K562 (cell line): ENCODE measurements around the gene HMGA1. TPM values are rescaled to one million over a fixed set of nuclear protein-coding genes. Genes with fewer than 3 reads are reported as not detected.

Experiments used
- CBFA2T2 ChIP-seq: fragments of 450-650 bp; conservative IDR thresholded peaks from 2 replicates; pipeline ENCODE4 v1.6.1; 2017; ENCODE audit warnings: mild to moderate bottlenecking
- NBN ChIP-seq: fragments of 450-650 bp; IDR thresholded peaks from 2 replicates; pipeline ENCODE4 v1.6.1; 2016; ENCODE audit warnings: low read depth, mild to moderate bottlenecking
- NFE2L1 ChIP-seq: fragments of 450-650 bp; IDR thresholded peaks from 2 replicates; pipeline ENCODE4 v1.6.1; 2016; ENCODE audit warnings: missing genetic modification characterization, low read depth, mild to moderate bottlenecking, missing compliant biosample characterization, moderate library complexity, borderline replicate concordance
- NRF1 ChIP-seq, 2 experiments: fragments of 450-650 bp; IDR thresholded peaks in 1 of 2; conservative IDR thresholded peaks in 1 of 2; 2 replicates each; pipeline ENCODE4 v1.6.1; 2014; ENCODE audit warnings: mild to moderate bottlenecking in 2 of 2
- PHB ChIP-seq: fragments of 250-450 bp; sonication (Bioruptor Pico); IDR thresholded peaks from 2 replicates; pipeline ENCODE4 v1.5.0; 2021
- RBM15 ChIP-seq: fragments of 200-400 bp; formaldehyde crosslinking; IDR thresholded peaks from 2 replicates; pipeline ENCODE4 v1.6.1; 2018; ENCODE audit warnings: mild to moderate bottlenecking, low read length, moderate library complexity; ENCODE audit not compliant: insufficient read depth
- SNIP1 ChIP-seq: fragments of 450-650 bp; IDR thresholded peaks from 2 replicates; pipeline ENCODE4 v1.7.1; 2017; ENCODE audit warnings: low read depth, mild to moderate bottlenecking
- TBP ChIP-seq: optimal IDR thresholded peaks from 2 replicates; pipeline ENCODE3; 2011; ENCODE audit warnings: low read depth, low read length, improper control_type of control experiment
- TEAD1 ChIP-seq, 2 experiments: fragments of 450-650 bp in 1 of 2; sonication (generic) in 1 of 2; formaldehyde crosslinking; IDR thresholded peaks; 2 replicates each; pipeline versions ENCODE4 v1.4.0 to v1.8.0; 2020 to 2022; ENCODE audit warnings: mild to moderate bottlenecking in 2 of 2, missing genetic modification reagents in 1 of 2
- ZZZ3 ChIP-seq: fragments of 450-650 bp; IDR thresholded peaks from 2 replicates; pipeline ENCODE4 v1.6.1; 2016; ENCODE audit warnings: antibody characterized with exemption, mild to moderate bottlenecking, moderate library complexity
- polyA plus RNA-seq, 8 experiments: library from polyadenylated mRNA; depleted of rRNA in 4 of 8; stranded (reverse) in 5 of 8; unstranded in 3 of 8; fragments of >200 nt; fragmentation: Nextera tagmentation in 2 of 8; fragmentation: Illumina TruSeq in 1 of 8; extraction: Ambion mirVana in 2 of 8; extraction: Trizol in 1 of 8; gene quantifications; 2 replicates each; pipeline versions ENCODE4 v1.2.1 to v1.2.3, GENCODE V29; 2011 to 2014; ENCODE audit warnings: inconsistent platforms in 1 of 8, missing spikeins in 1 of 8
- total RNA-seq, 7 experiments: library from RNA; depleted of rRNA in 6 of 7; stranded (reverse); fragments of >200 nt in 6 of 7; fragmentation: Illumina TruSeq in 2 of 7; extraction: Trizol in 2 of 7; gene quantifications; 2 replicates each; pipeline versions ENCODE4 v1.2.1 to v1.2.3, GENCODE V29; 2011 to 2021; ENCODE audit warnings: low replicate concordance in 1 of 7
- TF ChIP-seq, protein P1 (sequence below): fragments of 250-450 bp; sonication (Bioruptor Pico); IDR thresholded peaks from 2 replicates; pipeline ENCODE4 v1.4.0; 2020
- TF ChIP-seq, protein P2 (sequence below), 2 experiments: fragments of 450-650 bp; IDR thresholded peaks; 2 replicates each; pipeline ENCODE4 v1.6.1; 2016; ENCODE audit warnings: mild to moderate bottlenecking in 2 of 2, borderline replicate concordance in 1 of 2, low read depth in 1 of 2, moderate library complexity in 1 of 2

HMGA1 gene
- total and polyA plus RNA-seq, 9 of the 15 experiments (the other 6 are each of a cell fraction or from before 2014, with no cell fraction given): 27.8 to 1,947 (median 594) TPM

DNA sequence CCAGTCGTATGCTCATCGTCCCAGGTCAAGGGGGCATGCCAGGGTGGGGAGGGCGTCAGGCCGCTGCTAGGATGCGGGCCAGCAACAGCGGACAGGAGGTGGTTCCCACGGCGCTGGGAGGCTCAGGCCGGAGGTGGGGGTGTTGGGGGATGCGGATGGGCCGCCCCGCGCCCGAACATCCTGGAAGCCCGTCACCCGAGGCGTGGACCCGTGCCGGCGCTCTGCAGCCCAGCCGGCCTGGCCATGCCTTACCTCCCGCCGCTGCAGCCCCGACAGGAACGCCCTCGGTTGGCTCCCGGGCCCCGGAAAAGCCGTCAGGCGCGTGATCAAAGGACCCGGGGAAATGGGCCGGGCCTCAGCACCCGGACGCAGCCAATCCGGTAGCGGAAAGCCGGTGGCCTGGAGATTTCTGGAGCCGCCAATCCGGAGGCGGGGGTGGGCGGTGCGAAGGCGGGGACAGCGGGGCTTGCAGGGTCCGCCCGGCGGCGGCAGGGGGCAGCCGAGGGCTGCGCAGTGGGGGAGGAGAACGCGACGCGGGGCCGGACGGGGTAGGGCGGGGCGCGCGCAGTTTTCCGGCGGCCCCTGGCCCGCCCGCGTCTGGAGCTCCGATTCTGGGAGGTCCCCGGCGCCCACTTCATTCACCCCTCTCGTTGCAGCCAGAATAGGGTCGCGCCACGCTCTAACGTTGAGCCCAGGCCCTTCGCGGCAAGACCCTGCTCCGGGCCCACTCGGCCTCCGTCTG, 12.2 kb downstream of the HMGA1 start, which contains the start of gene SMIM29 (continued):
- TF ChIP-seq TEAD1 (CRISPR knock-in tag; IDR thresholded peaks at IDR 0.05): peak in 1 of 2 experiments; percentile 2; a peak in 1 of 4 replicates
- peak; percentile 83 to 85 for TF ChIP-seq NRF1 (conservative IDR thresholded peaks at IDR 0.05 in 1 of 2, IDR thresholded peaks at IDR 0.05 in 1 of 2)
- TF ChIP-seq SNIP1: no peak; the same call in 1 of the 2 replicates
- TF ChIP-seq, protein P1, sequence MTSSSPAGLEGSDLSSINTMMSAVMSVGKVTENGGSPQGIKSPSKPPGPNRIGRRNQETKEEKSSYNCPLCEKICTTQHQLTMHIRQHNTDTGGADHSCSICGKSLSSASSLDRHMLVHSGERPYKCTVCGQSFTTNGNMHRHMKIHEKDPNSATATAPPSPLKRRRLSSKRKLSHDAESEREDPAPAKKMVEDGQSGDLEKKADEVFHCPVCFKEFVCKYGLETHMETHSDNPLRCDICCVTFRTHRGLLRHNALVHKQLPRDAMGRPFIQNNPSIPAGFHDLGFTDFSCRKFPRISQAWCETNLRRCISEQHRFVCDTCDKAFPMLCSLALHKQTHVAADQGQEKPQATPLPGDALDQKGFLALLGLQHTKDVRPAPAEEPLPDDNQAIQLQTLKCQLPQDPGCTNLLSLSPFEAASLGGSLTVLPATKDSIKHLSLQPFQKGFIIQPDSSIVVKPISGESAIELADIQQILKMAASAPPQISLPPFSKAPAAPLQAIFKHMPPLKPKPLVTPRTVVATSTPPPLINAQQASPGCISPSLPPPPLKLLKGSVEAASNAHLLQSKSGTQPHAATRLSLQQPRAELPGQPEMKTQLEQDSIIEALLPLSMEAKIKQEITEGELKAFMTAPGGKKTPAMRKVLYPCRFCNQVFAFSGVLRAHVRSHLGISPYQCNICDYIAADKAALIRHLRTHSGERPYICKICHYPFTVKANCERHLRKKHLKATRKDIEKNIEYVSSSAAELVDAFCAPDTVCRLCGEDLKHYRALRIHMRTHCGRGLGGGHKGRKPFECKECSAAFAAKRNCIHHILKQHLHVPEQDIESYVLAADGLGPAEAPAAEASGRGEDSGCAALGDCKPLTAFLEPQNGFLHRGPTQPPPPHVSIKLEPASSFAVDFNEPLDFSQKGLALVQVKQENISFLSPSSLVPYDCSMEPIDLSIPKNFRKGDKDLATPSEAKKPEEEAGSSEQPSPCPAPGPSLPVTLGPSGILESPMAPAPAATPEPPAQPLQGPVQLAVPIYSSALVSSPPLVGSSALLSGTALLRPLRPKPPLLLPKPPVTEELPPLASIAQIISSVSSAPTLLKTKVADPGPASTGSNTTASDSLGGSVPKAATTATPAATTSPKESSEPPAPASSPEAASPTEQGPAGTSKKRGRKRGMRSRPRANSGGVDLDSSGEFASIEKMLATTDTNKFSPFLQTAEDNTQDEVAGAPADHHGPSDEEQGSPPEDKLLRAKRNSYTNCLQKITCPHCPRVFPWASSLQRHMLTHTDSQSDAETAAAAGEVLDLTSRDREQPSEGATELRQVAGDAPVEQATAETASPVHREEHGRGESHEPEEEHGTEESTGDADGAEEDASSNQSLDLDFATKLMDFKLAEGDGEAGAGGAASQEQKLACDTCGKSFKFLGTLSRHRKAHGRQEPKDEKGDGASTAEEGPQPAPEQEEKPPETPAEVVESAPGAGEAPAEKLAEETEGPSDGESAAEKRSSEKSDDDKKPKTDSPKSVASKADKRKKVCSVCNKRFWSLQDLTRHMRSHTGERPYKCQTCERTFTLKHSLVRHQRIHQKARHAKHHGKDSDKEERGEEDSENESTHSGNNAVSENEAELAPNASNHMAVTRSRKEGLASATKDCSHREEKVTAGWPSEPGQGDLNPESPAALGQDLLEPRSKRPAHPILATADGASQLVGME (CRISPR knock-in tag): no peak; the same call in 1 of the 2 replicates
- no peak for TF ChIP-seq RBM15
- TF ChIP-seq, protein P2, sequence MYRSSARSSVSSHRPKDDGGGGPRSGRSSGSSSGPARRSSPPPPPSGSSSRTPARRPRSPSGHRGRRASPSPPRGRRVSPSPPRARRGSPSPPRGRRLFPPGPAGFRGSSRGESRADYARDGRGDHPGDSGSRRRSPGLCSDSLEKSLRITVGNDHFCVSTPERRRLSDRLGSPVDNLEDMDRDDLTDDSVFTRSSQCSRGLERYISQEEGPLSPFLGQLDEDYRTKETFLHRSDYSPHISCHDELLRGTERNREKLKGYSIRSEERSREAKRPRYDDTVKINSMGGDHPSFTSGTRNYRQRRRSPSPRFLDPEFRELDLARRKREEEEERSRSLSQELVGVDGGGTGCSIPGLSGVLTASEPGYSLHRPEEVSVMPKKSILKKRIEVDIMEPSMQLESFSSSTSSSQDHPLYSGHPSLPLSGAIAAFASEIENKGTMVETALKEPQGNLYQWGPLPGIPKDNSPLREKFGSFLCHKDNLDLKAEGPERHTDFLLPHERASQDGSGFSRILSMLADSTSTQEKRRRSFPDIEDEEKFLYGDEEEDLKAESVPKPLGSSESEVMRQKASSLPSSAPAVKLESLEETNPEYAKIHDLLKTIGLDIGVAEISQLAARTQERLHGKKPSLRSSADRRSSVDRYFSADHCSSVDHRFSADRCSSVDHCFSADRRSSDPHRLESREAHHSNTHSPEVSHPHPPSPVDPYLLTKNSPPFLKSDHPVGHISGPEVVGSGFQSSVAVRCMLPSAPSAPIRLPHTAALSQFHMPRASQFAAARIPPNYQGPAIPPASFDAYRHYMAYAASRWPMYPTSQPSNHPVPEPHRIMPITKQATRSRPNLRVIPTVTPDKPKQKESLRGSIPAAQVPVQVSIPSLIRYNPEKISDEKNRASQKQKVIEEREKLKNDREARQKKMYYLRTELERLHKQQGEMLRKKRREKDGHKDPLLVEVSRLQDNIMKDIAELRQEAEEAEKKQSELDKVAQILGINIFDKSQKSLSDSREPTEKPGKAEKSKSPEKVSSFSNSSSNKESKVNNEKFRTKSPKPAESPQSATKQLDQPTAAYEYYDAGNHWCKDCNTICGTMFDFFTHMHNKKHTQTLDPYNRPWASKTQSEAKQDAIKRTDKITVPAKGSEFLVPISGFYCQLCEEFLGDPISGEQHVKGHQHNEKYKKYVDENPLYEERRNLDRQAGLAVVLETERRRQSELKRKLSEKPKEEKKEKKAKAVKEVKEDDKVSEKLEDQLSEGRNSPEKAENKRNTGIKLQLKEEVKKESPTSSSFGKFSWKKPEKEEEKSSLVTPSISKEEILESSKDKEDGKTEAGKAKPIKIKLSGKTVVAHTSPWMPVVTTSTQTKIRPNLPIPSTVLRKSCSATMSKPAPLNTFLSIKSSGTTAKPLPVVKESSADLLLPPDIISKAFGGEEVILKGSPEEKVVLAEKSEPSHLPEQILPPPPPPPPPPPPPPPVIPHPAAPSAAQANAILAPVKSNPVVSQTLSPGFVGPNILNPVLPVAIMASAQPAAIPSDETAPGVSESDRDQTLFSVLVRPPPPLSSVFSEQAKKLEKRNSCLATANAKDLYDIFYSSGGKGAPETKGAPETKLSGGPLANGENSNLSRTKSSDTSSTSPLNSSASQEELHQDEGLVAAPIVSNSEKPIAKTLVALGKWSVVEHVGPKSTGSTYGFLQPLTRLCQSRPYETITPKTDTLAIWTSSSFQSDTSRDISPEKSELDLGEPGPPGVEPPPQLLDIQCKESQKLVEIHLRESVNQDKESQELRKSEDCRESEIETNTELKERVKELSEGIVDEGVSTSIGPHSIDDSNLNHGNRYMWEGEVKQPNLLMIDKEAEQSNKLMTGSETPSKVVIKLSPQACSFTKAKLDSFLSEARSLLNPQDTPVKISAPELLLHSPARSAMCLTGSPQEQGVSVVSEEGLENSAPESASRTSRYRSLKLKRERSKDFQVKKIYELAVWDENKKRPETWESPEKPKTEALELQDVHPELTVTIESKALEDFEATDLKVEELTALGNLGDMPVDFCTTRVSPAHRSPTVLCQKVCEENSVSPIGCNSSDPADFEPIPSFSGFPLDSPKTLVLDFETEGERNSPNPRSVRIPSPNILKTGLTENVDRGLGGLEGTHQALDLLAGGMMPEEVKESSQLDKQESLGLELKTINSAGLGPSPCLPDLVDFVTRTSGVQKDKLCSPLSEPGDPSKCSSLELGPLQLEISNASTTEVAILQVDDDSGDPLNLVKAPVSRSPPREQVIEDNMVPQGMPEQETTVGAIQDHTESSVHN (IDR thresholded peaks at IDR 0.05; ENCODE audit: borderline replicate concordance in 1 of 2, low read depth in 1 of 2): no peak
- no peak; the same call in 1 of the 2 replicates for TF ChIP-seq CBFA2T2
- TF ChIP-seq ZZZ3: no peak
- TF ChIP-seq TBP: no peak
- no peak for TF ChIP-seq NFE2L1 (tag)
- 0 out of 2 replicates have a peak, but pooled peaks have one; percentile 87 for TF ChIP-seq PHB (CRISPR knock-in tag)
- TF ChIP-seq NBN: peak; percentile 23; the same call in 1 of the 2 replicates
